ENCODE data around the gene RAPGEF1. TPM values are rescaled to one million over a fixed set of nuclear protein-coding genes. Genes with fewer than 3 reads are reported as not detected.
A peak's percentile ranks its signal among the peaks of the same experiment; 100 is the strongest.
"Not testable (repeated sequence)": the region's sequence is repeated elsewhere in the genome, so short reads cannot be mapped to it uniquely, and the experiment has no call there.

The RAPGEF1 gene
- total and polyA plus RNA-seq, 4 donors, result 17.5 to 93.2 (median 54.7) TPM

- H3K27ac ChIP-seq (ENCODE audit: low read depth in 1 of 2, low read length in 2 of 2), result no peak overlapping the region
- H3K4me3 ChIP-seq (ENCODE audit: low read length in 2 of 2), result no peak overlapping the region
- intact Hi-C loops (cut with DNase I), result loop anchor here in 1 of 2 donors (5.0 kb wide), 1 partner anchor 51 kb away; no protein-coding TSS in a partner anchor
- no peaks in the 10 kb centered on the region for H3K27me3 ChIP-seq (ENCODE audit: control insufficient read depth in 1 of 2, insufficient read depth in 2 of 2, low read length in 1 of 2)
- H3K4me1 ChIP-seq (ENCODE audit: control insufficient read depth in 1 of 2, insufficient read depth in 2 of 2, low read length in 2 of 2), result peaks cover 0 to 5% of the 10 kb centered on the region in 2 donors
- ATAC-seq (ENCODE audit: low FRiP score) (no peak), DNase-seq (no peak)
- 76 to 80% methylated on average over 4 of the region's 4 CpGs for WGBS, 2 donors
- H3K36me3 ChIP-seq (ENCODE audit: control insufficient read depth in 1 of 2, insufficient read depth in 2 of 2, low read length in 1 of 2), result no peaks in the 10 kb centered on the region
- H3K9me3 ChIP-seq (ENCODE audit: control insufficient read depth, low read length), result no peaks in the 10 kb centered on the region
Observed at GRCh38 chr9:131666029-131666428, 73.8 kb downstream of the RAPGEF1 start.

GRCh38 chr9:131663288-131663687 is 76.6 kb downstream of the RAPGEF1 start:
- H3K9me3 ChIP-seq (ENCODE audit: control insufficient read depth, low read length), result no peaks in the 10 kb centered on the region
- H3K27me3 ChIP-seq (ENCODE audit: control insufficient read depth in 1 of 2, insufficient read depth in 2 of 2, low read length in 1 of 2), result no peaks in the 10 kb centered on the region
- DNase-seq (no peak), ATAC-seq (ENCODE audit: low FRiP score) (no peak)
- 65% methylated on average over 5 of the region's 5 CpGs for WGBS, 2 donors
- H3K4me1 ChIP-seq (ENCODE audit: control insufficient read depth in 1 of 2, insufficient read depth in 2 of 2, low read length in 2 of 2), result peaks cover 1 to 4% of the 10 kb centered on the region in 2 donors
- no peaks in the 10 kb centered on the region for H3K36me3 ChIP-seq (ENCODE audit: control insufficient read depth in 1 of 2, insufficient read depth in 2 of 2, low read length in 1 of 2)
- intact Hi-C loops (cut with DNase I), result no loop called here
- no peak overlapping the region for H3K27ac ChIP-seq (ENCODE audit: low read depth in 1 of 2, low read length in 2 of 2)
- no peak overlapping the region for H3K4me3 ChIP-seq (ENCODE audit: low read length in 2 of 2)

- H3K36me3 ChIP-seq (ENCODE audit: control insufficient read depth in 1 of 2, insufficient read depth in 2 of 2, low read length in 1 of 2); ATAC-seq (ENCODE audit: low FRiP score); H3K27ac ChIP-seq (ENCODE audit: low read depth in 1 of 2, low read length in 2 of 2); H3K4me3 ChIP-seq (ENCODE audit: low read length in 2 of 2); H3K27me3 ChIP-seq (ENCODE audit: control insufficient read depth in 1 of 2, insufficient read depth in 2 of 2, low read length in 1 of 2); H3K9me3 ChIP-seq (ENCODE audit: control insufficient read depth, low read length); DNase-seq; intact Hi-C loops (cut with DNase I); H3K4me1 ChIP-seq (ENCODE audit: control insufficient read depth in 1 of 2, insufficient read depth in 2 of 2, low read length in 2 of 2): not testable (repeated sequence)
- 87 to 90% methylated on average over 4 of the region's 4 CpGs for WGBS, 2 donors
Observed at GRCh38 chr9:131662289-131662621, 77.6 kb downstream of the RAPGEF1 start.

- WGBS, 2 donors, result 87 to 91% methylated on average over 6 of the region's 6 CpGs
- DNase-seq (no peak), ATAC-seq (ENCODE audit: low FRiP score) (no peak)
- intact Hi-C loops (cut with DNase I), result no loop called here
- H3K4me1 ChIP-seq (ENCODE audit: control insufficient read depth in 1 of 2, insufficient read depth in 2 of 2, low read length in 2 of 2), result peaks cover 3 to 5% of the 10 kb centered on the region in 2 donors
- no peak overlapping the region for H3K27ac ChIP-seq (ENCODE audit: low read depth in 1 of 2, low read length in 2 of 2)
- H3K27me3 ChIP-seq (ENCODE audit: control insufficient read depth in 1 of 2, insufficient read depth in 2 of 2, low read length in 1 of 2), result no peaks in the 10 kb centered on the region
- no peak overlapping the region for H3K4me3 ChIP-seq (ENCODE audit: low read length in 2 of 2)
- no peaks in the 10 kb centered on the region for H3K36me3 ChIP-seq (ENCODE audit: control insufficient read depth in 1 of 2, insufficient read depth in 2 of 2, low read length in 1 of 2)
- H3K9me3 ChIP-seq (ENCODE audit: control insufficient read depth, low read length), result no peaks in the 10 kb centered on the region
Observed at GRCh38 chr9:131661568-131662288, 78.1 kb downstream of the RAPGEF1 start.

- ATAC-seq (ENCODE audit: low FRiP score), result no peak
- no peak for DNase-seq
- Histone ChIP-seq H3K27ac (ENCODE audit: low read depth in 1 of 2, low read length in 2 of 2) (no peak overlapping the region), H3K9me3 (ENCODE audit: control insufficient read depth, low read length) (no peaks in the 10 kb centered on the region), H3K4me3 (ENCODE audit: low read length in 2 of 2) (no peak overlapping the region), H3K27me3 (ENCODE audit: control insufficient read depth in 1 of 2, insufficient read depth in 2 of 2, low read length in 1 of 2) (no peaks in the 10 kb centered on the region), H3K4me1 (ENCODE audit: control insufficient read depth in 1 of 2, insufficient read depth in 2 of 2, low read length in 2 of 2) (peaks cover 3 to 5% of the 10 kb centered on the region in 2 donors), H3K36me3 (ENCODE audit: control insufficient read depth in 1 of 2, insufficient read depth in 2 of 2, low read length in 1 of 2) (no peaks in the 10 kb centered on the region)
- intact Hi-C loops (cut with DNase I), result no loop called here
- 92% methylated on average over 19 of the region's 19 CpGs for WGBS, 2 donors
Observed at GRCh38 chr9:131660466-131661405, 79.1 kb downstream of the RAPGEF1 start.

GRCh38 chr9:131658377-131659129 is 81.3 kb downstream of the RAPGEF1 start:
- no peak for ATAC-seq (ENCODE audit: low FRiP score)
- 86 to 89% methylated on average over 8 of the region's 8 CpGs for WGBS, 2 donors
- Histone ChIP-seq H3K36me3 (ENCODE audit: control insufficient read depth in 1 of 2, insufficient read depth in 2 of 2, low read length in 1 of 2) (no peaks in the 10 kb centered on the region), H3K9me3 (ENCODE audit: control insufficient read depth, low read length) (no peaks in the 10 kb centered on the region), H3K27me3 (ENCODE audit: control insufficient read depth in 1 of 2, insufficient read depth in 2 of 2, low read length in 1 of 2) (no peaks in the 10 kb centered on the region), H3K4me1 (ENCODE audit: control insufficient read depth in 1 of 2, insufficient read depth in 2 of 2, low read length in 2 of 2) (peaks cover 3 to 5% of the 10 kb centered on the region in 2 donors), H3K27ac (ENCODE audit: low read depth in 1 of 2, low read length in 2 of 2) (peak overlapping the region in 1 of 2 donors; percentile 1), H3K4me3 (ENCODE audit: low read length in 2 of 2) (no peak overlapping the region)
- no peak for DNase-seq
- intact Hi-C loops (cut with DNase I), result no loop called here

- H3K27ac ChIP-seq (ENCODE audit: low read depth in 1 of 2, low read length in 2 of 2), result no peak overlapping the region
- intact Hi-C loops (cut with DNase I), result no loop called here
- DNase-seq, result no peak
- WGBS, 2 donors, result 46 to 49% methylated on average over 5 of the region's 5 CpGs
- no peak overlapping the region for H3K4me3 ChIP-seq (ENCODE audit: low read length in 2 of 2)
- no peaks in the 10 kb centered on the region for H3K27me3 ChIP-seq (ENCODE audit: control insufficient read depth in 1 of 2, insufficient read depth in 2 of 2, low read length in 1 of 2)
- H3K9me3 ChIP-seq (ENCODE audit: control insufficient read depth, low read length), result no peaks in the 10 kb centered on the region
- H3K36me3 ChIP-seq (ENCODE audit: control insufficient read depth in 1 of 2, insufficient read depth in 2 of 2, low read length in 1 of 2), result no peaks in the 10 kb centered on the region
- peaks cover 3 to 5% of the 10 kb centered on the region in 2 donors for H3K4me1 ChIP-seq (ENCODE audit: control insufficient read depth in 1 of 2, insufficient read depth in 2 of 2, low read length in 2 of 2)
- ATAC-seq (ENCODE audit: low FRiP score), result no peak
Observed at GRCh38 chr9:131657940-131658339, 81.9 kb downstream of the RAPGEF1 start.

- Histone ChIP-seq H3K9me3 (ENCODE audit: control insufficient read depth, low read length) (no peaks in the 10 kb centered on the region), H3K4me3 (ENCODE audit: low read length in 2 of 2) (no peak overlapping the region), H3K36me3 (ENCODE audit: control insufficient read depth in 1 of 2, insufficient read depth in 2 of 2, low read length in 1 of 2) (no peaks in the 10 kb centered on the region), H3K4me1 (ENCODE audit: control insufficient read depth in 1 of 2, insufficient read depth in 2 of 2, low read length in 2 of 2) (peaks cover 3 to 5% of the 10 kb centered on the region in 2 donors), H3K27me3 (ENCODE audit: control insufficient read depth in 1 of 2, insufficient read depth in 2 of 2, low read length in 1 of 2) (no peaks in the 10 kb centered on the region), H3K27ac (ENCODE audit: low read depth in 1 of 2, low read length in 2 of 2) (no peak overlapping the region)
- no peak for DNase-seq
- intact Hi-C loops (cut with DNase I), result no loop called here
- ATAC-seq (ENCODE audit: low FRiP score), result no peak
- WGBS, 2 donors, result 86 to 92% methylated on average over 8 of the region's 8 CpGs
Observed at GRCh38 chr9:131657456-131657855, 82.4 kb downstream of the RAPGEF1 start.
